Spinal cord (tissue), 10 donors: ENCODE measurements around the gene ACIN1. TPM values are rescaled to one million over a fixed set of nuclear protein-coding genes. Genes with fewer than 3 reads are reported as not detected.

Source experiments
- DNase-seq, 6 donors: peaks; one replicate each; pipeline versions ENCODE4 v3.0.0 to v3.0.0-alpha.2; 2013 to 2015; ENCODE audit warnings: low spot score in 6 of 6, low read depth in 4 of 6
- H3K27ac ChIP-seq: one replicate; pipeline ENCODE4 v1.5.1; 2013; ENCODE audit warnings: low read depth, low read length, control low read depth
- H3K27me3 ChIP-seq: one replicate; pipeline ENCODE4 v1.6.1; 2013; ENCODE audit warnings: low read length; ENCODE audit not compliant: control insufficient read depth, insufficient read depth
- H3K36me3 ChIP-seq: one replicate; pipeline ENCODE4 v1.6.1; 2013; ENCODE audit warnings: low read length; ENCODE audit not compliant: control insufficient read depth, insufficient read depth
- H3K4me1 ChIP-seq: one replicate; pipeline ENCODE4 v1.6.1; 2013; ENCODE audit warnings: low read length; ENCODE audit not compliant: control insufficient read depth, insufficient read depth
- H3K4me3 ChIP-seq: one replicate; pipeline ENCODE4 v1.5.1; 2013; ENCODE audit warnings: low read depth, low read length, control low read depth
- H3K9me3 ChIP-seq: one replicate; pipeline ENCODE4 v1.6.1; 2013; ENCODE audit warnings: low read length; ENCODE audit not compliant: control insufficient read depth, insufficient read depth
- WGBS: methylation state at CpG from one replicate; pipeline ENCODE4 v1.1.5; 2013; ENCODE audit warnings: missing lambda C conversion rate; ENCODE audit not compliant: insufficient coverage; 5-methylcytosine and 5-hydroxymethylcytosine counted together
- polyA plus RNA-seq, 2 donors: library from polyadenylated mRNA; unstranded; fragments of 120-200 nt; gene quantifications; one replicate each; pipeline ENCODE4 v1.2.1, GENCODE V29; 2013; ENCODE audit not compliant: insufficient read length in 2 of 2
- total RNA-seq, 2 donors: library from RNA; depleted of rRNA in 1 of 2; stranded (reverse); fragments of 120-200 nt in 1 of 2; fragments of >200 nt in 1 of 2; gene quantifications; one replicate each; pipeline versions ENCODE4 v1.2.3 to v1.2.4, GENCODE V29; 2013 to 2014
- donor health status: healthy.

Gene ACIN1
- total and polyA plus RNA-seq, 4 donors = 63.2 to 229 (median 160) TPM

DNA sequence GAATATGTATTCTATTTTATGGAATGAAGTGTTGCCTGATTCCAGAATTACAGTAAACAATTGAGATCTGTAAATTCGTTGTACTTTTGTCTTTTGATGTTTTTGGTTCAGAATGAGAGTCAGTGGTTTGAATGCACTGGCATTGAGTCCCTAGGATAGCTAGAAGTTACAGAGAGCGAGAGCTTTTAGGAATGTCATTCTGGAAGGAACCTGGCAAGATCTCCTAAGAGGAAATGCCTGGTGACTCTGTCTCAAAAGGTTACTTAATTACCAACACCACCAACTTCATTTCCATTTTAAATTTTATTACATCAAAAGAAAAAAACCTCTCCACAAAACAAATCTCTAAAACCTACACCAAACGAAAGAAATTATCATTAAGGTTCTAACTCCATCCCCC lies 30.1 kb upstream of the ACIN1 start:
- peaks cover 12% of the 10 kb centered on the region for H3K4me1 ChIP-seq
- H3K36me3 ChIP-seq = peaks cover 4% of the 10 kb centered on the region
- no peak for DNase-seq
- WGBS = 60% methylated on average over 1 of the region's 3 CpGs
- H3K27ac ChIP-seq = no peak overlapping the region
- H3K4me3 ChIP-seq = no peak overlapping the region
- no peaks in the 10 kb centered on the region for H3K27me3 ChIP-seq
- H3K9me3 ChIP-seq = no peaks in the 10 kb centered on the region

DNA sequence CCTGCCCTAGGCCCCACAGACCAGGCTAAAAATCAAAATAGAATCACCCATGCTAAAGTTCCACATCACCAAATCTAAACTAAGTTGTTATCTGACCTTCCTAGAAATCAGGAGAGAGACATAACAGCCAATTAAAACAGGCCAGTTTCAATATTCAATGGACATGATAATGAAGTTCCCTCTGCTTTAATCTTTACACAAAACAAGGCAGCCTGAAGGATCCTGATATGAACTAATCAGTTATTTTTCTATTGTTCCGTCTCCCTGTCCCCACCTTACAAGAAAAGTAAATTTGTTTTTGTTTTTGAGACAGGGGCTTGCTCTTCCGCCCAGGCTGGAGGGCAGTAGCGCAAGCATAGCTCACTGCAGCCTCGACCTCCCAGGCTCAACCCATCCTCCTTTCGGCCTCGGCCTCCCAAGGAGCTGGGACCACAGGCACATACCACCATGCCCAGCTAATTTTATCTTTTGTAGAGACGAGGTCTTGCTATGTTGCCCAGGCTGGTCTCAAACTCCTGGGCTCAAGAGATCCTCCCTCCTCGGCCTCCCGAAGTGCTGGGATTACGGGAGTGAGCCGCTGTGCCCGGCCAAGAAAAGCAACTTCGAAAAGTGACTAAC lies 29.5 kb upstream of the ACIN1 start:
- peaks cover 4% of the 10 kb centered on the region for H3K36me3 ChIP-seq
- DNase-seq = no peak
- H3K27ac ChIP-seq = no peak overlapping the region
- no peak overlapping the region for H3K4me3 ChIP-seq
- WGBS = 91% methylated on average over 10 of the region's 13 CpGs
- no peaks in the 10 kb centered on the region for H3K9me3 ChIP-seq
- H3K4me1 ChIP-seq = peaks cover 12% of the 10 kb centered on the region
- no peaks in the 10 kb centered on the region for H3K27me3 ChIP-seq

DNA sequence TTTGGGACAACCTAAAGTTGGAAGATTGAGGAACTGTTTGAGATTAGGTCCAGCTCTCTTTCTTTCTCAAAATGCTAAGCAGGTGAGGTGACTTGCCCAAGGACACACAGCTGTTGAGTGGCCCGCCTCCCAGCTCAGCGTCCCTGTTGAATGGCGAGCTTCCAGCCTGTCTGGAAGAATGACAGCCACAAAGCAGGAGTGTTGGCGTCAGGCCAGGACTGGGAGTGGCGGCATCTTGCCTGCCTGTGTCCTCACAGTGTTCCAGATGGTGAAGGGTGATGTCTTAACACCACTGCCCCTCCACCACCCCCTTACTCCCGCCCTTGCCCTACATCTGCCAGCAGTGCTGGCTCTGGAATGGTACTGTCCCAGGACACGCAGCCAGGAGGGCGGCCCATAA lies 28.5 kb upstream of the ACIN1 start:
- H3K9me3 ChIP-seq = no peaks in the 10 kb centered on the region
- peaks cover 12% of the 10 kb centered on the region for H3K4me1 ChIP-seq
- WGBS = 43% methylated on average over 8 of the region's 8 CpGs
- H3K36me3 ChIP-seq = peaks cover 4% of the 10 kb centered on the region
- no peak overlapping the region for H3K4me3 ChIP-seq
- no peak overlapping the region for H3K27ac ChIP-seq
- peak in 2 of 6 donors; percentile 11 to 37 for DNase-seq
- no peaks in the 10 kb centered on the region for H3K27me3 ChIP-seq

DNA sequence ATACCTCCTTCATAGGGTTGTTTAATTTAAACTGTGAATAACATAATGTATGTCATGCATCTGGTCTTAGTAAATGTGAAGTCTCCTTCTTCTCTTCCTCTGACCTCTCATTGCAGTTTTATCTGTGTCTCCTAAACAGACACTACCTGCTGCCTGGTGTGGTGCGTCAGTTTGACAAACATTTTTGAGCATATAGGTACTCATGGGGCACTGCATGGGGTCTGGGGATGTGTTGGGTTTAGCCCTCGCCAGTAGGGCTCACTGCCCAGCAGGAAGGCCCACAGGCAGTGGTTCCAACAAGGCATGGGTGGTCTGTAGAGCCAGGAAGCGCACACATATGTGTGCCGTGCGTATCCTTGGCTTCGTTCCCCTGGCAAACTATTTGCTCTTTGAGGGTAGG lies 27.1 kb upstream of the ACIN1 start:
- H3K4me3 ChIP-seq = no peak overlapping the region
- WGBS = 88% methylated on average over 5 of the region's 6 CpGs

DNA sequence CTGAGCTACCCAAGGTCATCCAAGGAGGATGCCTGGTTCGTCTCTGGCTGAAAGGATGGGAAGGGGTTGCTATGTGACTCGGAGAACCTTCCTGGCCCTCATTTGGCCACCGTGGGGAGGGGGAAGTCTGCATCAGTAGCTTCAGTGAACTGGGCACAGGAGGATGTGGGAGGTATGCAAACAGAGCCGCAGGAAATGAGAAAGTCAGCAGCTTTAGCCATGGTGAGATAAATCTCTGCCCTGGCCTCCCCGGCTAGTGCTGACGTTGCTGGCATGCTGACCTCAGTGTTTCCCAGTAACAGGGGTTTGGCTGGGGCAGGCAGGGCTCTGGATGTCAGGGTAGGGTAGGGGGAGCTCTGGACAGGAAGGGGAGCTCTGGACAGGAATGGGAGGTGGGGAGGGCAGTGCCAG lies 26.4 kb upstream of the ACIN1 start:
- WGBS = 36% methylated on average over 6 of the region's 6 CpGs
- no peaks in the 10 kb centered on the region for H3K27me3 ChIP-seq
- H3K4me3 ChIP-seq = no peak overlapping the region
- H3K27ac ChIP-seq = no peak overlapping the region
- peak in 2 of 6 donors; percentile 26 to 48 for DNase-seq
- no peaks in the 10 kb centered on the region for H3K9me3 ChIP-seq
- no peaks in the 10 kb centered on the region for H3K36me3 ChIP-seq
- H3K4me1 ChIP-seq = peaks cover 12% of the 10 kb centered on the region

More for the DNA sequence above, 27.1 kb upstream of the ACIN1 start:
- no peaks in the 10 kb centered on the region for H3K36me3 ChIP-seq
- no peak overlapping the region for H3K27ac ChIP-seq
- H3K27me3 ChIP-seq = no peaks in the 10 kb centered on the region
- no peak for DNase-seq
- no peaks in the 10 kb centered on the region for H3K9me3 ChIP-seq
- H3K4me1 ChIP-seq = peaks cover 12% of the 10 kb centered on the region

DNA sequence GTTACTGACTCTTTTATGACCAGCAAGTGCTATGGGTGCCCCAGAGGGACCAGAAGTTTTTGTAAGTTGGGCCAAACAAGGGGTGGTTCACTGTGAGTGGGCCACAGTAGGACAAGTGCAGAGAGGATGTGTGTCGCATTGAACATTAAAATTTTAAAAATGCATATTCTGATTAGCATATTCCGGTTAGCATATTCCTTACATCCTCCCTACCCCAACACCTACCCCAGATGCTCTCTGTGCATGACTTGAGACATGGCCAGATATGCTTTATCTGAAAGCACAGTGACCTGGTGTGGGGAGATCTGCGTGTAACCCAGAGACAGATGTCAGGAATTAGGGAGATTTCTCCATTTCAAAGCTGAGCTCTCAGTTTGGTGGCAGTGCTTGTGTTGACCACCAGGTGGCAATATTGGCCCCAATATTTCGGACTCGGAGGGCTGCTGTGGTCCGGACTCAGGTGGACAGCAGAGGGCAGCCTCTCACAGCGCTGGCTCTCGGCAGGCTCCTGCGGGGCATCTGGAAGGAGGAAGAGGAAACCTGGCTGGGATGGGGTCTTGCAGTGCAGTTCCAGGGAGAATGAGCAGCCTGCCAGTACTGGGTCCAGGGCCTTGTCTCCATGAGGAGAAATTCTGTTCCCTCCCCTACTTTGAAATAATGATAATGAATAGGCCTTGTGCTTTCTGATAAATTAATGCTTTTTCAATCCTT lies 25.8 kb upstream of the ACIN1 start:
- peak; percentile 64 to 96 (median 78) for DNase-seq
- H3K4me3 ChIP-seq = no peak overlapping the region
- WGBS = 0% methylated on average over 7 of the region's 9 CpGs
- no peak overlapping the region for H3K27ac ChIP-seq
- no peaks in the 10 kb centered on the region for H3K27me3 ChIP-seq
- H3K9me3 ChIP-seq = no peaks in the 10 kb centered on the region
- H3K36me3 ChIP-seq = no peaks in the 10 kb centered on the region
- H3K4me1 ChIP-seq = peaks cover 12% of the 10 kb centered on the region

DNA sequence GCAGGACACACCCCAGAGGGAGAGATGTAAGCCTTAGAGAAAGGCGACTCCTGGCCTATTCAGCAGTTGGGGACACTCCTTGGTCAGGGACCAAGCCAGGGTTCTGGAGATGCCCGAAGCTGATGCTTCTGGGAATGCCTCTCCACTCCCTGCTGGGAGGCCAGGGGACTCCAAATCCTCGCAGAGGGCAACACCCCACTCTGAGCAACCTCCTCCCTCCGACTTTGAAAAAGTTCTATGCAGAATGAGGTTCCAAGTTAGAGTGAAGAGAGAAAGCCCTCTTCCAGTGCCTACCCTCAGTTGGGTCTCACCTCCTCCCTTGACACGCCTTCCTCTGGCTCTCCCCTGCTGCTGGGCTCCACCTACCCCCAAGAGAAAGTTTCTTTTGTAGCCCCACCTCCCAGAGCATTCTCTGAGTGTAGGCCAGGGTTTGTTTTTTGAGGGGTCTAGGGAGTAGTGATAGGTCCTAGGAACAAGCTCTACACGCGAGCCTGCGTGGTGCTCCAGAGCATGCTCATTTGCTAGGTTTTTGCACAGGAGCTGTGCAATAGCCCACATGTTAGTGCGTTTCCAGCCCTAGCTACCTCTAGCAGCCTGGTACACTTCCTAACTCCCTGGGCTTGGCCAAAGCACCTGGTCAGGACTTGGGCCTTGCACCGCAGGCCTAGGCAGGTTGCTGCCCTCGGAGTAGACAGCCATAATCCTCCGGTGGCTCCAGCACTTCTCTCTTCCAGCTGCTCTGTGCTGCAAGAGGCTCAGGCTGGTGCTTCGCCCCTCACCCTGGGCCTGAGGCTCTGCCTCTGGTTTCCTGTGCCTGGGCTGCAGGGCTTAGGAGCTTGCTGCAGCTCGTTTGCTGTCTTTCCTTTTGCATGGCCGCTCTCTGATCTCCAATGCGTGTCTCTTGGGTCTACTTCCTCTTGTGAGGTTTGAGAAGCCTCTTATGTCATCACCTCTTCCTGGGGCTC lies 24.7 kb upstream of the ACIN1 start:
- DNase-seq = no peak
- H3K27ac ChIP-seq = no peak overlapping the region
- H3K27me3 ChIP-seq = no peaks in the 10 kb centered on the region
- peaks cover 12% of the 10 kb centered on the region for H3K4me1 ChIP-seq
- H3K36me3 ChIP-seq = no peaks in the 10 kb centered on the region
- WGBS = 73% methylated on average over 13 of the region's 16 CpGs
- H3K9me3 ChIP-seq = no peaks in the 10 kb centered on the region
- no peak overlapping the region for H3K4me3 ChIP-seq

DNA sequence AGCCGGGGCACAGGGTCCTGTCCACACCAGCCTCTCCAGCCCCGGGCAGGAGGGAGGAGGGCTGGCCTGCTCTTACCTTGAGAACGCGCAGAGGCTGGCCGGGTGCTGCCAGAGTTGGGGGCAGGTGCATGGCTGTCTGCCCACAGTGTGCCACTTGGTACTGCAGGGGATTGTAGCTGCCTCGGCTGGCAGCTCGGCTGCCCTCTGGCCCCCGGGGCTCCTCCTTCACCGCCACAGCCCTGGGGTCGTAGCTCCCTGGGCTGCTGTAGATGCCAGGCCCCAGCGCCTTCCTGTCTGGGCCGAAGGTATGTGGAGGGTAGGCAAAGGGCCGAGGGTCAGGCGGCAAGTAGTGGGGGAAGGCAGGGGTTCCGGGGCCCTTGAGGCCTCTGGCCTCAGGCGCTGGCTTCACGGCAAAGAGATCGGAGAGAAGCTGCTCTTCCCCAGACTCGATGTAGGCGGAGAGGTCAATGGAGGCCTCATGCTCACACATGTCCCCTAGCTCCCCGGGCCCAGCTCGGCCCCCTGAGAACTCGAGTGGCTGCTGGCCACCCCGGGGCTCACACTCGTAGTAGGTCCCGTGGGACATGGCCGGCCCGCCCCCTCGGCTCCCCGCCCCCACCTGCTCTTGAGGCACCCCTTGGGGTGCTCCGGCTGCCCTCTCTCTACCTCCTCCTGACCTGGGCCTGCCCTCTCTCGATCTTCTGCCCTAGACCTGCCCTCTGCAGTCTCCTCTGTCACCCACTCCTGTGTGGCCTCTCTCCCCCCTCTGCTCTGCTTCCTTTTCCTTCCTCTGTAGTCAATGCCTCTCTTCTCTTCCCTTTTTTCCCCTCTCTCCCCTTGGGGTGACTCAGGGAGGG lies 23.8 kb upstream of the ACIN1 start, which contains the start of gene CEBPE:
Gene CEBPE, minus strand, starts transcription at position 750 of the 857 bp plus-strand sequence. Its CDS starts 164 bp downstream, at position 586.
- no peak within 1 kb of the TSS for H3K27ac ChIP-seq
- H3K9me3 ChIP-seq = no peaks in the 10 kb centered on the region
- no peak for DNase-seq
- H3K27me3 ChIP-seq = no peaks in the 10 kb centered on the region
- H3K36me3 ChIP-seq = no peaks in the 10 kb centered on the region
- H3K4me3 ChIP-seq = no peak within 1 kb of the TSS
- whole genome bisulfite sequencing = 80% methylated on average over 27 of the region's 32 CpGs
- peaks cover 10% of the 10 kb centered on the region for H3K4me1 ChIP-seq
